ENCODE data around the gene LSM4. TPM values are rescaled to one million over a fixed set of nuclear protein-coding genes. Genes with fewer than 3 reads are reported as not detected.

Gene LSM4
- total and polyA plus RNA-seq, 2 of the 13 experiments (the other 11 are each of a cell fraction or from before 2014, with no cell fraction given): 65.8 to 166 TPM

GRCh38 chr19:18280247-18281081, 42.4 kb downstream of the LSM4 start (continued):
- no peak for TF ChIP-seq SP4 (CRISPR knock-in tag; IDR thresholded peaks at IDR 0.05)
- TF ChIP-seq SPEN (CRISPR knock-in tag; IDR thresholded peaks at IDR 0.05; ENCODE audit: low read depth): peak; percentile 26; the same call in 1 of the 2 replicates
- no peak; the same call in 1 of the 2 replicates for TF ChIP-seq UBTF (CRISPR knock-in tag; IDR thresholded peaks at IDR 0.05)
- TF ChIP-seq ETV6 (CRISPR knock-in tag; conservative IDR thresholded peaks at IDR 0.05): no peak; the same call in 1 of the 2 replicates
- TF ChIP-seq PRDM4 (CRISPR knock-in tag; IDR thresholded peaks at IDR 0.05; ENCODE audit: borderline replicate concordance): no peak
- TF ChIP-seq PAWR (CRISPR knock-in tag; IDR thresholded peaks at IDR 0.05; ENCODE audit: borderline replicate concordance): no peak; the same call in 1 of the 2 replicates
- TF ChIP-seq ZBED4 (CRISPR knock-in tag; IDR thresholded peaks at IDR 0.05; ENCODE audit: borderline replicate concordance): no peak
- no peak for TF ChIP-seq ZNF432 (CRISPR knock-in tag; IDR thresholded peaks at IDR 0.05; ENCODE audit: borderline replicate concordance)
- peak; percentile 60 for TF ChIP-seq AFF4 (CRISPR knock-in tag; IDR thresholded peaks at IDR 0.05)
- TF ChIP-seq TBP (CRISPR knock-in tag; IDR thresholded peaks at IDR 0.05): no peak
- no peak for TF ChIP-seq NFIC (IDR thresholded peaks at IDR 0.05; ENCODE audit: low read length)
- no peak for TF ChIP-seq ZNF326 (CRISPR knock-in tag; IDR thresholded peaks at IDR 0.05; ENCODE audit: borderline replicate concordance)
- no peak for TF ChIP-seq NFE2L2 (IDR thresholded peaks at IDR 0.05; ENCODE audit: low read length)
- no peak for TF ChIP-seq ZSCAN20 (CRISPR knock-in tag; IDR thresholded peaks at IDR 0.05; ENCODE audit: borderline replicate concordance)
- 0 out of 2 replicates have a peak, but pooled peaks have one; percentile 12 for TF ChIP-seq ZSCAN12 (CRISPR knock-in tag; IDR thresholded peaks at IDR 0.05)
- TF ChIP-seq MXI1 (IDR thresholded peaks at IDR 0.05; ENCODE audit: borderline replicate concordance, low read depth, low read length): no peak
